GM18951 (cell line): ENCODE measurements around the gene CD40LG.

Experiments used
- POLR2A ChIP-seq: IDR thresholded peaks from 4 replicates; pipeline ENCODE4 v1.6.1; 2011; ENCODE audit warnings: mild to moderate bottlenecking; ENCODE audit not compliant: insufficient read length, insufficient read depth; ENCODE audit errors: extremely low read depth
- in situ Hi-C: fragments of 300-500 bp; cut with MboI; formaldehyde crosslinking; loops from one replicate; pipeline ENCODE4 v1.12.0; 2022; ENCODE audit warnings: low sequenced_read_pairs, mixed read lengths, inconsistent platforms; ENCODE audit not compliant: unreplicated experiment

CD40LG gene

DNA sequence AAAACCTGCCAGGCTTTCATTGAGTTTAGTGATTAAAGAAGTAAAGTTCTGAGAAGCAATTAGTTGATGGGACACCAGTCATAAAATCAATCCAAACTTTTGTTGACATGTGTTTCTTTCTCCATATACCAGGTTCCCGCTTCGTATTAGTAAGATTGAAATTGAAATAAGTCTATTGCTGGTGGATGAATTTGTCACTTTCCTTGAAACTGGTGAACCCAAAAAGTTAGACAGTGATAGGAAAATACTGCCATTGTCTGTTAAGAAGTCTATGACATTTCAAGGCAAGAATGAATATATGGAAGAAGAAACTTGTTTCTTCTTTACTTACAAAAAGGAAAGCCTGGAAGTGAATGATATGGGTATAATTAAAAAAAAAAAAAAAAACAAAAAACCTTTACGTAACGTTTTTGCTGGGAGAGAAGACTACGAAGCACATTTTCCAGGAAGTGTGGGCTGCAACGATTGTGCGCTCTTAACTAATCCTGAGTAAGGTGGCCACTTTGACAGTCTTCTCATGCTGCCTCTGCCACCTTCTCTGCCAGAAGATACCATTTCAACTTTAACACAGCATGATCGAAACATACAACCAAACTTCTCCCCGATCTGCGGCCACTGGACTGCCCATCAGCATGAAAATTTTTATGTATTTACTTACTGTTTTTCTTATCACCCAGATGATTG is at the start of gene CD40LG:
TSS of gene CD40LG (plus strand) at position 482 of the 684 bp plus-strand sequence. CDS start at position 573, 91 bp downstream.
- in situ Hi-C loops = no loop called here
- no peak for TF ChIP-seq POLR2A

DNA sequence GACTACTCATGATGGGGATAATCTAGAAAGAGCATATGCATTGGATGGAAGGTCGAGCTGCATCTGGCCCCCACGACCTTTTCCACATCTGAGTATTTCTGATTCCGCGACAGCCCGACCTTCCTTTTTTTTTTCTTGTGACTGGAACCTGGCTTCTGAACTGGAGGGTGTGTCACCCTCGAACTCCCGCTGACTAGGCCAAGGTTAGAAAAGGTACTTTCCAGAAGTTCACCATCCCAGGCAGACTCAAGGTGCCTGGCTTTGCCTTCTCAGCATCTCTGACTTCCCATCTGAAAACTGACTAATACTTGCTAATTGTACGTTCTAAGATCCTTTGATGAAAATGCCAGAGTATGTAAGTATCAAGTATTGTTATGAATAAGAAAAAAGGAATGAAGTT is 49.3 kb upstream of the CD40LG start:
- in situ Hi-C loops = no loop called here
- no peak for TF ChIP-seq POLR2A

DNA sequence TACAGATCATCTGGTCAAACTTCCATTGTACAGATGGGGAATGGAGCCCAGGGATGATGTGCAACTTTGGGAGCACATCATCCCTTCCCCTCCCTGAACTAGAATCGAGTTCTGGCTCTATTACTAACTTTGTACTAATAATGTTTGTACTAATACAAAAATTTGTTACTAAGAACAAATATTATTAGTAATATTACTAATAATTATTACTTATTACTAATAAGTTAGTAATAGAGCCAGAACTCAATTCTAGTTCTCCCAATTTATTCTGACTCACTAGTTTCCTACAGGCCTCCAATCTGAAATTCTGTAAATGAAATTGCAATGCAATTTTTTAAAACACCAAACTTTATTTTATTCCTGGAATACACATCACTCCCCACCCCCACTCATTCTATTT is 47.9 kb upstream of the CD40LG start:
- in situ Hi-C loops = no loop called here

DNA sequence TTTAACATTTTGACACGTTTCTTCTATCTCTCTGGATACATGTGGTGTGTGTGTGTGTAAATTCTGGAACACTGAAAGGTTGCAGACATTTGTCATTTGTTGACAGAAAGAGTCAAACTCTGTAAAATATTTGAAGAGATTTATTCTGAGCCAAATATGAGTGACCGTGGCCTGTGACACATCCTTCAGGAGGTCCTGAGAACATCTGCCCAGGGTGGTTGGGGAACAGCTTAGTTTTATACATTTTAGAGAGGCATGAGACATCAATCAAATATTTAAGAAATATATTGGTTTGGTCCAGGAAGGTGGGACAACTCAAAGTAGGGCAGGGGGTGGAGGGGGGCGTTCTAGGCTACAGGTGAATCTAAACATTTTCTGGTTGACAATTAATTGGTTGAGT is 40.7 kb upstream of the CD40LG start:
- TF ChIP-seq POLR2A = no peak
- in situ Hi-C loops = no loop called here

More for the DNA sequence above, 47.9 kb upstream of the CD40LG start:
- no peak for TF ChIP-seq POLR2A

DNA sequence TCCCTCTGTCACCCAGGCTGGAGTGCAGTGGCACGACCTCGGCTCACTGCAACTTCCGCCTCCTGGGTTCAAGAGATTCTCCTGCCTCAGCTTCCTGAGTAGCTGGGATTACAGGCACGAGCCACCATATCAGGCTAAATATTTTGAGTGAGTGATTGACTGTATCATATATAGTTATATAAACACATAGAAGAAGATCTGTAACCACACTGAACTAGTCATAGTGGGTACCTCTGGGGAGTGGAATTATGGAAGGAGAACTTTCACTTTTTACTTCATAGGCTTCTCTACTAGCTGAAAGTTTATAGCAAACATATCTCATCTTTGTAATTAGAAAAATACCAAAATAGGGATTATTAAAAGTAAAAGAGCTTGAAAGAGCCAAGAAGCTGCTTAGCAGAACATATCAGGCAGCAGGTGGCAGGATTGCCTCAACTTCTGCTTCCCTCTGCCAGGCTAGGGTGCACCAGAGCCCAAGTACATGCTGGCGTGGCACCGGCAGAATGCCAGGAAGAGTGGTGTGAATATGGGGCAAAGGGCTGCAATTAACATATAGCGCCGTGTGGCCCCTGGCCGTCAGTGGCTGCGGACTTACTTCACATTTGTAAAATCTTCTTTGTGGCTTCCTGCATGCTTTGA is 39.5 kb upstream of the CD40LG start:
- no peak for TF ChIP-seq POLR2A
- in situ Hi-C loops = no loop called here

DNA sequence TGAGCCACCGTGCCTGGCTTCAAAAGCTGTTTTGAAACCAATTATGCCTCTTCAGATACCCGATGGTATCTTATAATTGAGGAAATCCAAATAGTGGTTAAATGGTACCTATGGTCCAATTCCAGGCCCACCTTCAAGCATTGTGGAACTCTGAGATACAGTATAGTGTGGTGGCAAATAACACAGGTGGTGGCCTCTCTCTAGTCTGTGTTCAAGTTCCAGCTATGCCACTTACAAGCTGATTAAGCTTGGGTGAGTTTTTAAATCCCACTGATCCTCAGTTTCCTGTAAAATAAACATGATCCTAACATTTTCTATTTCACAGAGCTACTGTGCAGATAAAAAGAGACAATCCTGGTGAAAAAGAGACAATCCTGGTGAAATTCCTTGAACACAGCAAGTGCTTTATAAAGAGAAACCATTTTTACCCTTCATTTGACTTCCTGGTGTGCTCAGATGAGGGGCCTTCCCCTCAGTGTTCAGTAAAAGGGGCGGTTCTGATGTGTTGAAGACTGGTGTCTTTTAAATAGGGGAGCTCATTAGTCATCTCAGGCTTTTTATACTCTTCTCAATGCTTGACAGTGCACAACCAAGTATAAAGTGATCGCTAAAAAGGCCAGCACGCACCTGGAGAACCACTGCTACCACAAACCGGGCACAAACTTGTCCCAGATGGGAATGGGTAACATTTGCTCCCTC is 30.8 kb upstream of the CD40LG start:
- TF ChIP-seq POLR2A = no peak
- in situ Hi-C loops = no loop called here

DNA sequence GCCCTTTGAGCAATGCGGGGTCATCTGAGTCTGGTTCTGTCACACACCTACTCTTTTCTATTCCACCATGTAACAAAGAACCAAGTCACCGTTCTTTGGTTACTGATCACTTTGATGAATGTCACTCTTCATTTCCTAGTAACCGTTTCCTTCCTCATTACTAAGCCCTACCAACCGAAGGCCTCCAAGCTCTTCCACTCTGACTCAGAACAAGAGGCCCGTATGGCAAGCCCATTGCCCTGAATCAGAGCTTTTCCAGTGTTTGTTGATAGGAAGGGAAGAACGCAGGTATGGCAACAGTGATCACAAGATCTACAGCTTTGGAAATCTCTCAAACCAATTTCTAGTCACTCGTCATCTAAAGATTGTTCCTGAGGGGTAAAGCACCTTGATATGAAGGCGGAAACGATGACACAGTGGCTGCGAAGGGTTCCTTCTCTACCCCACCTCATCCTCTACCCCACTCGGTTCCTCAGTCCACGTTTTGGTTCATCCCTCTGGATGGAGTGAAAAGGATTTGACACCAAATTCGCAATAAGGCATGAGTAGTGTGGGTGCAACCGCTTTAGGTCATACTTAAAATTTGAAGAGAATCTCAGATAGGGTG is 28.0 kb upstream of the CD40LG start:
- in situ Hi-C loops = no loop called here
- no peak for TF ChIP-seq POLR2A

DNA sequence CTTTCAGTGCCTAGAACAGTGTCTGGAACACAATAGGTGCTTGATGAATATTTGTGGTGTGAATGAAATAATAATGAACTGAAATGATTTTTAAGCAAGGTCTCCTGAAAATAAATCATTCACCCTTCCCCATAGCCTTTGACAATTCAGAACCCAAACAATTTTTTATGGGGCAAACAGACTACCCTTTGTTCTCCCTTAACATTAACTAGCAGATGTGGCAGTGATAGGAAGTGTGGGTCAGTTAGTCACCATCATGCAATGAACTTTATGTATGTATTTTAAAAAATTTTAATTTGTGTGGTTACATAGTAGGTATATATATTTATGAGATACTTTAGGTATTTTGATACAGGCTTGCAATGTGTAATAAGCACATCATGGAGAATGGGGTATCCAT is 27.2 kb upstream of the CD40LG start:
- in situ Hi-C loops = no loop called here
- no peak for TF ChIP-seq POLR2A

DNA sequence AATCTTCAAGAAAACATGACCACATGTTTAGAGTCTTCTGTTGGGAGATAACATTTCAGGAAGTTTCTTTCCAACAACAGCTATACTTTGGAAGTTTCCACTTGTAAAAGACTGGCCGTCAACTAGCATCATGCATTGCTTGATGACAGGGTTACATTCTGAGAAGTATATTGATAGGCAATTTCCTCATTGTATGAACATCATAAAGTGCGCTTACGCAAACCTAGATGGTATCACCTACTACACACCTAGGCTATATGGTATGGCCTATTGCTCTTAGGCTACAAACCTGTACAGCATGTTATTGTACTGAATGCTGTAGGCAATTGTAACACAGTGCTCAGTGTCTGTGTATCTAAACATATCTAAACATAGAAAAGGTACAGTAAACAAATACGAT is 25.4 kb upstream of the CD40LG start:
- in situ Hi-C loops = no loop called here
- TF ChIP-seq POLR2A = no peak

DNA sequence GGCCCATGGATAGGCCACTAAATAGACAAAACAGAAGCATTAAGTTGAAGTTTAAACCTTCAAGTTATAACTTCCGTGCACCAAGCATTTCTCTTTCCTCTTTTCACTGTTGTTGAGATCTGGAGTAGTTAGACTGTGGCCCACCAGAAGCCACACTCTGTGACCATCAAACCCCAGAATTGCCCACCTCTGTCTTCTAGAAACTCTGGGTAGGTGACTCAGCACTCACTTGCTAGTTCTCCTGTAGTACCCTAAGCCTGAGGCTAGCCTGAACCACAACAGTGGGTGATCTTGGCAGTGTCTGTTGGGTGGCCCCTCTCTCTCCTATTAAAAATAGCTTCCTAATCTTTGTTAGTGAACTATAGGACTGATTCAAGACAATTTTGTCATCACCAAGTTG is 24.6 kb upstream of the CD40LG start:
- no peak for TF ChIP-seq POLR2A
- in situ Hi-C loops = no loop called here

DNA sequence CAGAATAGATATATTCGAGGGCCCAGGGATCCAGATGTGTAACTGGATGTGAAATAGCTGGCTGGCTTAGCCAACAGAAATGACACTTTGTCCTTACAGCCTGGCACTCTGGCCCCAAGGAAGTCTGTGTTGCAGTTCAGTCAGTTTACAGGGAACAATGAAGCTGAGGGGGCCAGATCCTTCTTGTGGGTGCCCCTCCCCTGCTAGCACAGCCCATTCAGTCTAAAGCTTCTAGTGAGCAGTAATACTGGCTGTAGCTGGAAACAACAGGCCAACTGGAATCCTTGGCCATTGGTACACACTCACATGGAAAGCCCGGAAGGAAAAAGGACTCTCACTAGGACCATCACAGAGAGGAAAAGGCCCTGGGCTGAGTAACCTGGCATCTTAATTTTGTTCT is 22.7 kb upstream of the CD40LG start:
- TF ChIP-seq POLR2A = no peak
- in situ Hi-C loops = no loop called here

DNA sequence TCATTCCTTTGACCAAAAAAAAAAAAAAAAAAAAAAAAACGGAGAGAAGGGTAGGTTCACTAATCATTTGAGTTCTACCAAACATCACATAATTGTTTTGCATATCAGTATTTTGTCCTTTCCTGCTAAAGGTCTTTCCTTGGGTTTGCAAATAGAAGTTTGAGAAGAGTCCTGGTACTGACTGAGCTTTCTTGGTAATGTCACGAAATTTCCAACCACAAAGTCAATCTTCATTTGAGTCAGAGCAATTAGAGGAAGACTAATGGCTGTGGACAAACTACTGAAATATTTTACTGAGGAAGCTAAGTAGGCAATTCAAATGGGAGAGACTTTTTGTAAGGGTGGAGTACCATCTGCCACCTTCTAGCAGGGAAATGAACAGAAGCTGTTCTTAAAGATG is 21.7 kb upstream of the CD40LG start:
- TF ChIP-seq POLR2A = no peak

DNA sequence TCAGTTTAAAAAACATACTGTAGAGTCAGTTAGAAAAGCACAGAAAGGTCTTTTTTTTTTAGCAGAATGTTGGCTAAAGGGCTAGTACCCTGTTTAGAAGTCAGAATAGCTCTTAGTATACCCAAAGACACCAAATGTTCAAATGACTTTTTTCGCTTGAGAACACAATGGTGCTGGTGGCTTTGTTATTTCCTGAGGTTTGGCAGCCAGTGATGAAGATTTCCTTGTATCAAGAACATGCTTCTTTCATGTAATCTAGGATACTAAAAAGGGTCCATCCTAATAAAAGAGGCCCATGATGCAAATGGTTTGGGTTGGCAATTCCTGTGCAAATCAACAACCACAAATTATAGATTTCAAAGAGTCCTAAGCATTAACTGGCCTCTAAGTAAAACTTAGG is 21.1 kb upstream of the CD40LG start:
- in situ Hi-C loops = no loop called here

More for the DNA sequence above, 21.7 kb upstream of the CD40LG start:
- in situ Hi-C loops = no loop called here

More for the DNA sequence above, 21.1 kb upstream of the CD40LG start:
- no peak for TF ChIP-seq POLR2A
